ENCODE data around the gene ZNF35.
A peak's percentile ranks its signal among the peaks of the same experiment; 100 is the strongest.

The ZNF35 gene

GRCh38 chr3:44685128-44685800 is 36.7 kb downstream of the ZNF35 start:
- peak; percentile 55 for DNase-seq (ENCODE audit: low read depth)

DNA sequence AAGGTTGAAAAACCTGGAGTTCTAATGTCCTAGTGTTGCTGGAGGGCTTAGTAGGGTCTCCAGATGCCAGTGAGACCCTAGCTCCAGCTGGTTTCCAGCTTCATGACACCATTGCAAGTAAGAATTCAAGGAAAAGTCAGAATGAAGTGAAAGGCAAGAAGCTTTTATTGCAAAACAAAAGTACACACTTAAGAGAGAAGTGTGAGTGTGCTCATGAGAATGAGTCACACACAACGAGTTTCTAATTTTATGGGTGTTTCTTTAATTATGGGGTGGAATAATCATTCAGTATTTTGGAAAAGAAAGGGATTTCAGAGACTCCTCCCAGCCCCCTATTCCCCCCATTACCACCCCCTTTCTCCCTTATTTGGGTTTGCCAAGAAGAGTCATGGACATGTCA is 39.4 kb downstream of the ZNF35 start:
- DNase-seq (ENCODE audit: low read depth), result no peak

Measured in stimulated activated CD8-positive, alpha-beta memory T cell treated with anti-CD3 and anti-CD28 coated beads, Interleukin-4, amount 100 ng/mL, for 24 hours (primary cell).